Panc1 (cell line): ENCODE data around the gene MTA3. TPM values are rescaled to one million over a fixed set of nuclear protein-coding genes. Genes with fewer than 3 reads are reported as not detected.
"Not testable (repeated sequence)": the region's sequence is repeated elsewhere in the genome, so short reads cannot be mapped to it uniquely, and the experiment has no call there.

Experiments used
- ATAC-seq: fragments of 200-7000 bp; cut with Tn5 transposase; 2 replicates; pipeline ENCODE4 v1.9.1; 2020; ENCODE audit warnings: mild to moderate bottlenecking, moderate library complexity
- BruUV-seq: library from RNA; stranded (reverse); fragments of 400-500 nt; replicated peaks from 2 replicates; lab custom pipeline; 2021; lab: Mats Ljungman, UMichigan
- CTCF ChIA-PET: fragments of 300-600 bp; sonication (Branson Sonifier 250); formaldehyde crosslinking; loops from one replicate; lab custom pipeline; 2022; ENCODE audit warnings: antibody characterized with exemption; lab: Charles Lee
- POLR2A ChIA-PET: fragments of 300-600 bp; sonication (Branson Sonifier 250); formaldehyde crosslinking; loops from one replicate; lab custom pipeline; 2022; ENCODE audit warnings: antibody characterized with exemption; lab: Charles Lee
- DNase-seq: peaks from one replicate; pipeline ENCODE4 v3.0.0-alpha.2; 2010; ENCODE audit warnings: low read depth, low spot score
- H3K27ac ChIP-seq: 2 replicates; pipeline ENCODE4 v1.5.1; 2011; ENCODE audit warnings: mild to moderate bottlenecking, low read length, inconsistent platforms
- H3K27me3 ChIP-seq: fragments of 200-500 bp; sonication (Bioruptor generic); 2 replicates; pipeline ENCODE4 v1.6.0; 2014; ENCODE audit warnings: low read length, inconsistent platforms; ENCODE audit not compliant: control insufficient read depth, insufficient read depth
- H3K36me3 ChIP-seq: fragments of 200-500 bp; sonication (Bioruptor generic); 2 replicates; pipeline ENCODE4 v1.5.1; 2014; ENCODE audit warnings: inconsistent platforms, mild to moderate bottlenecking, low read length, moderate library complexity; ENCODE audit not compliant: control insufficient read depth, insufficient read depth
- H3K4me1 ChIP-seq: 2 replicates; pipeline ENCODE4 v1.5.1; 2011; ENCODE audit warnings: inconsistent platforms, mild to moderate bottlenecking, low read length, moderate library complexity; ENCODE audit not compliant: control insufficient read depth, insufficient read depth
- H3K4me3 ChIP-seq, 2 experiments: 2 replicates each; pipeline ENCODE4 v1.5.1; 2011 to 2012; ENCODE audit warnings: low read depth in 2 of 2, low read length in 2 of 2, mild to moderate bottlenecking in 2 of 2, inconsistent platforms in 1 of 2, moderate library complexity in 1 of 2
- H3K9me3 ChIP-seq: fragments of 200-500 bp; sonication (Bioruptor generic); 2 replicates; pipeline ENCODE4 v1.5.1; 2014; ENCODE audit warnings: low read depth, mild to moderate bottlenecking, inconsistent platforms, low read length, moderate library complexity; ENCODE audit not compliant: control insufficient read depth, insufficient read depth
- POLR2AphosphoS5 ChIP-seq: IDR thresholded peaks from 2 replicates; pipeline ENCODE4 v1.6.1; 2012; ENCODE audit warnings: mild to moderate bottlenecking, low read depth, low read length, moderate library complexity
- SIN3A ChIP-seq: IDR thresholded peaks from 2 replicates; pipeline ENCODE4 v1.6.1; 2012; ENCODE audit warnings: low read depth, mild to moderate bottlenecking, low read length, moderate library complexity, borderline replicate concordance; ENCODE audit not compliant: insufficient read depth
- TCF7L2 ChIP-seq: IDR thresholded peaks from 2 replicates; pipeline ENCODE4 v1.6.1; 2011; ENCODE audit warnings: mild to moderate bottlenecking, low read depth, low read length, inconsistent platforms
- in situ Hi-C: cut with HindIII; loops from 2 replicates; pipeline ENCODE4 v1.10.0; 2016; ENCODE audit warnings: low sequenced_read_pairs, low pct_unique_long_range_greater_than_20kb
- intact Hi-C: fragments of 100-400 bp; cut with micrococcal nuclease; formaldehyde crosslinking; loops from one replicate; pipeline ENCODE4 v1.10.0; 2022; ENCODE audit not compliant: unreplicated experiment
- total RNA-seq: library from RNA; stranded (reverse); gene quantifications from one replicate; pipeline ENCODE4 v1.2.1, GENCODE V29; 2021; ENCODE audit not compliant: unreplicated experiment
- TF ChIP-seq, protein P1 (sequence below): fragments of 450-650 bp; IDR thresholded peaks from 2 replicates; pipeline ENCODE4 v1.5.1; 2017; ENCODE audit warnings: mild to moderate bottlenecking
- TF ChIP-seq, protein P2 (sequence below), 2 experiments: IDR thresholded peaks; 2 replicates each; pipeline ENCODE4 v1.6.1; 2011 to 2012; ENCODE audit warnings: low read depth in 2 of 2, control low read depth in 1 of 2, low read length in 1 of 2, mild to moderate bottlenecking in 1 of 2, moderate library complexity in 1 of 2; ENCODE audit not compliant: insufficient read depth in 1 of 2

MTA3 gene
- total RNA-seq, 1 experiment from 2014 or later, result 65.6 TPM

DNA sequence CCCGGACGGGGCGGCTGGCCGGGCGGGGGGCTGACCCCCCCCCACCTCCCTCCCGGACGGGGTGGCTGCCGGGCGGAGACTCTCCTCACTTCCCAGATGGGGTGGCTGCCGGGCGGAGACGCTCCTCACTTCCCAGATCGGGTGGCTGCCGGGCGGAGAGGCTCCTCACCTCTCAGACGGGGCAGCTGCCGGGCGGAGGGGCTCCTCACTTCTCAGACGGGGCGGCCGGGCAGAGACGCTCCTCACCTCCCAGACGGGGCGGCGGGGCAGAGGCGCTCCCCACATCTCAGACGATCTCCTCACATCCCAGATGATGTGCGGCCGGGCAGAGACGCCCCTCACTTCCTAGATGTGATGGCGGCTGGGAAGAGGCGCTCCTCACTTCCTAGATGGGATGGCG, 37.7 kb downstream of the MTA3 start:
- DNase-seq, H3K27me3 ChIP-seq, in situ Hi-C loops, H3K4me1 ChIP-seq, H3K4me3 ChIP-seq, H3K27ac ChIP-seq, H3K9me3 ChIP-seq, ATAC-seq, CTCF ChIA-PET, POLR2A ChIA-PET, H3K36me3 ChIP-seq, intact Hi-C loops, BruUV-seq: not testable (repeated sequence)

- ChIA-PET CTCF (no interaction called here), POLR2A (no interaction called here)
- no peaks in the 10 kb centered on the region for H3K27me3 ChIP-seq
- in situ Hi-C loops (no loop called here), intact Hi-C loops (no loop called here)
- H3K27ac ChIP-seq, result no peak overlapping the region
- H3K36me3 ChIP-seq, result peaks cover 3% of the 10 kb centered on the region; the same call in 1 of the 2 replicates
- no peak for DNase-seq
- BruUV-seq, result no TSS peak
- ATAC-seq, result peak; percentile 68; the same call in 1 of the 2 replicates
- no peaks in the 10 kb centered on the region for H3K9me3 ChIP-seq
- no peak for TF ChIP-seq POLR2AphosphoS5
- H3K4me1 ChIP-seq, result no peaks in the 10 kb centered on the region
- H3K4me3 ChIP-seq, result no peak overlapping the region
These were observed 38.7 kb downstream of the MTA3 start for GRCh38 chr2:42607101-42607637.

DNA sequence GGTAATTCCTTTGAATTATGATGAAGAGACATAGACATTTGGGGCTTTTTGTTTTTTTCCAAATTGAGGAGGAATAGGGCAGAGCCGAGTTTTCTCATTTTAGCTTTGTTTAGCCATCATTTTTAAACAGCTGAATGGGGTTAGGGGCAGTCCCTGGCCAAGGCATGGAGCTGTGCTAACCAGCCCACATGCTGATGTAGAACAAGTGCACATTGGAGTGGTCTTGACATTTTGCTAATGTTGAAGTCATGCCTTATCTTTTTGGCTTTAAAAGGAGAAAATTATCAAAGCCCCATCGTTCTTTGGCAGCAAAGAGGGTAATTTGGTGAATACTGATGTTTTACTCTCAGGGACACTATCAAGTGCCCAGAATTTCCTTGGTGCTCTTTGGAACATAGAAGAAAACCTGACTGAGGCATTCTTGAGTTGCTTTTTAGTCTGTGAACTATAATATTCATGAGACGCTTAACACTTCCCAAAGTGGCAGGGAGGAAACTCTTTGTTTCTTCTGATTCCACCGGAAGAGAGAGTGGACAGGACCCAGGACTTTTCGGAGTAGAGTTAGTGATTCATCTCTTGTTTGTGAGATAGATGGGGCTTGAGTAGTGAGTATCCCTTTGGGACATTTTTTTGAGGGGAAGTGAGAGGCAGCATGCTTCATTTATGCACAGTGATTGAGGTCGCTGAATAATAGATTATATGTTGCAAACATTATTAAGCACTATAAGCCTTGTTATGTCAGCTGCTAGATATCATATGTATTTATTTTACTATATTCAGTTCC, 45.0 kb downstream of the MTA3 start:
- ATAC-seq, result no peak
- Histone ChIP-seq H3K27me3 (no peaks in the 10 kb centered on the region), H3K36me3 (peaks cover 3% of the 10 kb centered on the region; the same call in 1 of the 2 replicates), H3K4me1 (no peaks in the 10 kb centered on the region), H3K9me3 (no peaks in the 10 kb centered on the region), H3K4me3 (no peak overlapping the region), H3K27ac (no peak overlapping the region)
- CTCF ChIA-PET, result no interaction called here
- TF ChIP-seq TCF7L2 (no peak), SIN3A (no peak), POLR2AphosphoS5 (no peak)
- TF ChIP-seq, protein P1, sequence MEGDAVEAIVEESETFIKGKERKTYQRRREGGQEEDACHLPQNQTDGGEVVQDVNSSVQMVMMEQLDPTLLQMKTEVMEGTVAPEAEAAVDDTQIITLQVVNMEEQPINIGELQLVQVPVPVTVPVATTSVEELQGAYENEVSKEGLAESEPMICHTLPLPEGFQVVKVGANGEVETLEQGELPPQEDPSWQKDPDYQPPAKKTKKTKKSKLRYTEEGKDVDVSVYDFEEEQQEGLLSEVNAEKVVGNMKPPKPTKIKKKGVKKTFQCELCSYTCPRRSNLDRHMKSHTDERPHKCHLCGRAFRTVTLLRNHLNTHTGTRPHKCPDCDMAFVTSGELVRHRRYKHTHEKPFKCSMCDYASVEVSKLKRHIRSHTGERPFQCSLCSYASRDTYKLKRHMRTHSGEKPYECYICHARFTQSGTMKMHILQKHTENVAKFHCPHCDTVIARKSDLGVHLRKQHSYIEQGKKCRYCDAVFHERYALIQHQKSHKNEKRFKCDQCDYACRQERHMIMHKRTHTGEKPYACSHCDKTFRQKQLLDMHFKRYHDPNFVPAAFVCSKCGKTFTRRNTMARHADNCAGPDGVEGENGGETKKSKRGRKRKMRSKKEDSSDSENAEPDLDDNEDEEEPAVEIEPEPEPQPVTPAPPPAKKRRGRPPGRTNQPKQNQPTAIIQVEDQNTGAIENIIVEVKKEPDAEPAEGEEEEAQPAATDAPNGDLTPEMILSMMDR, result no peak
- TF ChIP-seq, protein P2, sequence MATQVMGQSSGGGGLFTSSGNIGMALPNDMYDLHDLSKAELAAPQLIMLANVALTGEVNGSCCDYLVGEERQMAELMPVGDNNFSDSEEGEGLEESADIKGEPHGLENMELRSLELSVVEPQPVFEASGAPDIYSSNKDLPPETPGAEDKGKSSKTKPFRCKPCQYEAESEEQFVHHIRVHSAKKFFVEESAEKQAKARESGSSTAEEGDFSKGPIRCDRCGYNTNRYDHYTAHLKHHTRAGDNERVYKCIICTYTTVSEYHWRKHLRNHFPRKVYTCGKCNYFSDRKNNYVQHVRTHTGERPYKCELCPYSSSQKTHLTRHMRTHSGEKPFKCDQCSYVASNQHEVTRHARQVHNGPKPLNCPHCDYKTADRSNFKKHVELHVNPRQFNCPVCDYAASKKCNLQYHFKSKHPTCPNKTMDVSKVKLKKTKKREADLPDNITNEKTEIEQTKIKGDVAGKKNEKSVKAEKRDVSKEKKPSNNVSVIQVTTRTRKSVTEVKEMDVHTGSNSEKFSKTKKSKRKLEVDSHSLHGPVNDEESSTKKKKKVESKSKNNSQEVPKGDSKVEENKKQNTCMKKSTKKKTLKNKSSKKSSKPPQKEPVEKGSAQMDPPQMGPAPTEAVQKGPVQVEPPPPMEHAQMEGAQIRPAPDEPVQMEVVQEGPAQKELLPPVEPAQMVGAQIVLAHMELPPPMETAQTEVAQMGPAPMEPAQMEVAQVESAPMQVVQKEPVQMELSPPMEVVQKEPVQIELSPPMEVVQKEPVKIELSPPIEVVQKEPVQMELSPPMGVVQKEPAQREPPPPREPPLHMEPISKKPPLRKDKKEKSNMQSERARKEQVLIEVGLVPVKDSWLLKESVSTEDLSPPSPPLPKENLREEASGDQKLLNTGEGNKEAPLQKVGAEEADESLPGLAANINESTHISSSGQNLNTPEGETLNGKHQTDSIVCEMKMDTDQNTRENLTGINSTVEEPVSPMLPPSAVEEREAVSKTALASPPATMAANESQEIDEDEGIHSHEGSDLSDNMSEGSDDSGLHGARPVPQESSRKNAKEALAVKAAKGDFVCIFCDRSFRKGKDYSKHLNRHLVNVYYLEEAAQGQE (IDR thresholded peaks at IDR 0.05; ENCODE audit: insufficient read depth in 1 of 2, low read depth in 2 of 2, low read length in 1 of 2), result no peak
- in situ Hi-C loops, result no loop called here
- BruUV-seq, result TSS peak; percentile 13
- POLR2A ChIA-PET, result no interaction called here
- no peak for DNase-seq
- intact Hi-C loops, result no loop called here
